ENCODE results near the gene PKP1. TPM values are rescaled to one million over a fixed set of nuclear protein-coding genes. Genes with fewer than 3 reads are reported as not detected.

The PKP1 gene
- total RNA-seq, 8 experiments from 2014 or later: 0.21 to 1.8 (median 0.51) TPM; not detected in 2

GRCh38 chr1:201264072-201264471 is 19.2 kb upstream of the PKP1 start:
- no peak overlapping the region for H3K4me3 ChIP-seq
- WGBS, 10 experiments: 40 to 100% (median 90%) methylated on average over 1 to 6 of the region's 6 CpGs; no CpG with 5 or more reads in 2 of the 10 experiments
- no peak overlapping the region for H3K27ac ChIP-seq
- no peak for ATAC-seq (replicated peaks in 6 of 8)
- H3K4me1 ChIP-seq (replicated peaks in 1 of 2): peaks cover 4 to 9% of the 10 kb centered on the region in 2 donors
- in situ Hi-C loops (cut with MboI; ENCODE audit: low pct_unique_long_range_greater_than_20kb in 2 of 9, low sequenced_read_pairs in 9 of 9, unreplicated experiment in 9 of 9): loop anchor here in 7 of 9 experiments (10.0 to 25.0 kb wide), 3 partner anchors 91 to 248 kb away; partner anchors contain the start of gene CSRP1 (in 2 of the 7)

GRCh38 chr1:201264554-201264953 is 18.8 kb upstream of the PKP1 start:
- 53 to 100% (median 90%) methylated on average over 1 to 4 of the region's 4 CpGs; no CpG with 5 or more reads in 1 of the 10 experiments for WGBS, 10 experiments
- in situ Hi-C loops (cut with MboI; ENCODE audit: low pct_unique_long_range_greater_than_20kb in 2 of 9, low sequenced_read_pairs in 9 of 9, unreplicated experiment in 9 of 9): loop anchor here in 7 of 9 experiments (10.0 to 25.0 kb wide), 3 partner anchors 90 to 248 kb away; partner anchors contain the start of gene CSRP1 (in 2 of the 7)

GRCh38 chr1:201265756-201266155 is 17.6 kb upstream of the PKP1 start:
- Histone ChIP-seq H3K4me3 (no peak overlapping the region), H3K27ac (no peak overlapping the region), H3K4me1 (replicated peaks in 1 of 2) (peaks cover 4 to 9% of the 10 kb centered on the region in 2 donors)
- no peak for ATAC-seq (replicated peaks in 6 of 8)
- in situ Hi-C loops (cut with MboI; ENCODE audit: low pct_unique_long_range_greater_than_20kb in 2 of 9, low sequenced_read_pairs in 9 of 9, unreplicated experiment in 9 of 9): loop anchor here in 7 of 9 experiments (10.0 to 25.0 kb wide), 3 partner anchors 89 to 247 kb away; partner anchors contain the start of gene CSRP1 (in 2 of the 7)
- WGBS, 10 experiments: 45 to 97% (median 73%) methylated on average over 1 to 3 of the region's 3 CpGs

More at GRCh38 chr1:201264554-201264953, 18.8 kb upstream of the PKP1 start:
- peaks cover 4 to 9% of the 10 kb centered on the region in 2 donors for H3K4me1 ChIP-seq (replicated peaks in 1 of 2)
- ATAC-seq (replicated peaks in 6 of 8): no peak
- H3K27ac ChIP-seq: no peak overlapping the region
- no peak overlapping the region for H3K4me3 ChIP-seq

- Histone ChIP-seq H3K27ac (no peak overlapping the region), H3K4me3 (no peak overlapping the region), H3K4me1 (replicated peaks in 1 of 2) (peaks cover 4 to 9% of the 10 kb centered on the region in 2 donors)
- no peak for ATAC-seq (replicated peaks in 6 of 8)
- in situ Hi-C loops (cut with MboI; ENCODE audit: low pct_unique_long_range_greater_than_20kb in 2 of 9, low sequenced_read_pairs in 9 of 9, unreplicated experiment in 9 of 9): loop anchor here in 7 of 9 experiments (10.0 to 25.0 kb wide), 3 partner anchors 89 to 246 kb away; partner anchors contain the start of gene CSRP1 (in 2 of the 7)
Observed at GRCh38 chr1:201266276-201266675, 17.0 kb upstream of the PKP1 start.

GRCh38 chr1:201266774-201267173 is 16.5 kb upstream of the PKP1 start:
- in situ Hi-C loops (cut with MboI; ENCODE audit: low pct_unique_long_range_greater_than_20kb in 2 of 9, low sequenced_read_pairs in 9 of 9, unreplicated experiment in 9 of 9): loop anchor here in 7 of 9 experiments (10.0 to 25.0 kb wide), 3 partner anchors 88 to 246 kb away; partner anchors contain the start of gene CSRP1 (in 2 of the 7)
- H3K4me1 ChIP-seq (replicated peaks in 1 of 2): peaks cover 4 to 9% of the 10 kb centered on the region in 2 donors
- WGBS, 10 experiments: 0 to 61% (median 40%) methylated on average over 1 to 3 of the region's 3 CpGs; no CpG with 5 or more reads in 1 of the 10 experiments
- no peak overlapping the region for H3K27ac ChIP-seq
- no peak overlapping the region for H3K4me3 ChIP-seq
- peak; percentile 86 to 99 (median 96) for ATAC-seq (replicated peaks in 6 of 8)

GRCh38 chr1:201267481-201268229 is 15.7 kb upstream of the PKP1 start:
- Histone ChIP-seq H3K4me1 (replicated peaks in 1 of 2) (peaks cover 4 to 9% of the 10 kb centered on the region in 2 donors), H3K4me3 (no peak overlapping the region), H3K27ac (no peak overlapping the region)
- WGBS, 10 experiments: 71 to 100% (median 83%) methylated on average over 2 to 13 of the region's 14 CpGs
- in situ Hi-C loops (cut with MboI; ENCODE audit: low pct_unique_long_range_greater_than_20kb in 2 of 9, low sequenced_read_pairs in 9 of 9, unreplicated experiment in 9 of 9): loop anchor here in 7 of 9 experiments (10.0 to 25.0 kb wide), 3 partner anchors 87 to 245 kb away; partner anchors contain the start of gene CSRP1 (in 2 of the 7)
- ATAC-seq (replicated peaks in 6 of 8): no peak

GRCh38 chr1:201268604-201269151 is 14.6 kb upstream of the PKP1 start:
- peaks cover 4 to 9% of the 10 kb centered on the region in 2 donors for H3K4me1 ChIP-seq (replicated peaks in 1 of 2)
- no peak overlapping the region for H3K4me3 ChIP-seq
- in situ Hi-C loops (cut with MboI; ENCODE audit: low pct_unique_long_range_greater_than_20kb in 2 of 9, low sequenced_read_pairs in 9 of 9, unreplicated experiment in 9 of 9): loop anchor here in 7 of 9 experiments (10.0 to 25.0 kb wide), 3 partner anchors 86 to 244 kb away; partner anchors contain the start of gene CSRP1 (in 2 of the 7)
- WGBS, 10 experiments: 20 to 100% (median 60%) methylated on average over 1 to 8 of the region's 12 CpGs; no CpG with 5 or more reads in 1 of the 10 experiments
- H3K27ac ChIP-seq: no peak overlapping the region
- ATAC-seq (replicated peaks in 6 of 8): peak; percentile 31 to 95 (median 55)

GRCh38 chr1:201269281-201269680 is 14.0 kb upstream of the PKP1 start:
- no peak for ATAC-seq (replicated peaks in 6 of 8)

GRCh38 chr1:201269900-201270410 is 13.4 kb upstream of the PKP1 start:
- peaks cover 4 to 9% of the 10 kb centered on the region in 2 donors for H3K4me1 ChIP-seq (replicated peaks in 1 of 2)
- in situ Hi-C loops (cut with MboI; ENCODE audit: low pct_unique_long_range_greater_than_20kb in 2 of 9, low sequenced_read_pairs in 9 of 9, unreplicated experiment in 9 of 9): loop anchor here in 7 of 9 experiments (10.0 to 25.0 kb wide), 3 partner anchors 85 to 242 kb away; partner anchors contain the start of gene CSRP1 (in 2 of the 7)
- H3K27ac ChIP-seq: no peak overlapping the region
- no peak for ATAC-seq (replicated peaks in 6 of 8)
- no peak overlapping the region for H3K4me3 ChIP-seq
- 0 to 100% (median 71%) methylated on average over 1 to 6 of the region's 6 CpGs; no CpG with 5 or more reads in 3 of the 10 experiments for WGBS, 10 experiments

More at GRCh38 chr1:201269281-201269680, 14.0 kb upstream of the PKP1 start:
- Histone ChIP-seq H3K4me1 (replicated peaks in 1 of 2) (peaks cover 4 to 9% of the 10 kb centered on the region in 2 donors), H3K4me3 (no peak overlapping the region), H3K27ac (no peak overlapping the region)
- 40 to 100% (median 88%) methylated on average over 1 to 7 of the region's 7 CpGs; no CpG with 5 or more reads in 2 of the 10 experiments for WGBS, 10 experiments
- in situ Hi-C loops (cut with MboI; ENCODE audit: low pct_unique_long_range_greater_than_20kb in 2 of 9, low sequenced_read_pairs in 9 of 9, unreplicated experiment in 9 of 9): loop anchor here in 7 of 9 experiments (10.0 to 25.0 kb wide), 3 partner anchors 86 to 243 kb away; partner anchors contain the start of gene CSRP1 (in 2 of the 7)

- no peak for ATAC-seq (replicated peaks in 6 of 8)
- no peak overlapping the region for H3K27ac ChIP-seq
- WGBS, 10 experiments: 59 to 92% (median 73%) methylated on average over 1 to 4 of the region's 6 CpGs; no CpG with 5 or more reads in 1 of the 10 experiments
- peaks cover 4 to 9% of the 10 kb centered on the region in 2 donors for H3K4me1 ChIP-seq (replicated peaks in 1 of 2)
- H3K4me3 ChIP-seq: no peak overlapping the region
- in situ Hi-C loops (cut with MboI; ENCODE audit: low pct_unique_long_range_greater_than_20kb in 2 of 9, low sequenced_read_pairs in 9 of 9, unreplicated experiment in 9 of 9): loop anchor here in 6 of 9 experiments (25.0 kb wide), 2 partner anchors 91 to 241 kb away; partner anchors contain the start of gene CSRP1 (in 2 of the 6)
Observed at GRCh38 chr1:201270616-201271390, 12.5 kb upstream of the PKP1 start.

GRCh38 chr1:201272799-201273198 is 10.5 kb upstream of the PKP1 start:
- ATAC-seq (replicated peaks in 6 of 8): no peak
- in situ Hi-C loops (cut with MboI; ENCODE audit: low pct_unique_long_range_greater_than_20kb in 2 of 9, low sequenced_read_pairs in 9 of 9, unreplicated experiment in 9 of 9): loop anchor here in 6 of 9 experiments (25.0 kb wide), 2 partner anchors 90 to 240 kb away; partner anchors contain the start of gene CSRP1 (in 2 of the 6)
- Histone ChIP-seq H3K27ac (no peak overlapping the region), H3K4me1 (replicated peaks in 1 of 2) (peaks cover 0 to 3% of the 10 kb centered on the region in 2 donors), H3K4me3 (no peak overlapping the region)
- WGBS, 10 experiments: 50 to 100% (median 76%) methylated on average over 1 to 6 of the region's 10 CpGs; no CpG with 5 or more reads in 1 of the 10 experiments
